ENCODE results near the gene EHD2. TPM values are rescaled to one million over a fixed set of nuclear protein-coding genes. Genes with fewer than 3 reads are reported as not detected.
A peak's percentile ranks its signal among the peaks of the same experiment; 100 is the strongest.
"Not testable (repeated sequence)": the region's sequence is repeated elsewhere in the genome, so short reads cannot be mapped to it uniquely, and the experiment has no call there.

The EHD2 gene
- total RNA-seq, 1 experiment from 2014 or later: 13.3 TPM

DNA sequence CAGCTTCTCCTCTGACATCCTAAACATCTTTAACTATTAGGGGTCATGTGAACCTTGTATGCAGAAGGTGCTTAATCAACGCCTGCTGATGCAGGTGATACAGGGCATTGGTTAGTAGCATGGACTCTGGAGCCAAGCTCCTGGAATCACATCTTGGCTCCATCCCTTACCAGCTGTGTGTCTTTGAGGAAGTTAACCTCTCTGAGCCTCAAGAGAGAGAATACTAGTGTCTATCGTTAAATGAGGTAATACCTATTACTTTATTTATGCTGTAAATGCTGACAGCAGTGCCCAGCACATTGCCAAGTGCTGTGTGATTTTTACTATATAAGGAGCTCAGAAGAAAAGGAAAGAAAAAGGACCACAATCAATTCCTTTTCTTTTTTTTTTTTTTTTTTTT, 54.1 kb downstream of the EHD2 start:
- Histone ChIP-seq H3K4me1 (no peaks in the 10 kb centered on the region; the same call in 1 of the 2 replicates), H3K9me3 (no peaks in the 10 kb centered on the region), H3K27me3 (replicated peaks; ENCODE audit: control insufficient read depth, insufficient read depth, low read length) (no peaks in the 10 kb centered on the region), H3K4me3 (ENCODE audit: low read depth, low read length) (no peak overlapping the region), H3K36me3 (ENCODE audit: control insufficient read depth, insufficient read depth, low read length) (no peaks in the 10 kb centered on the region)
- TF ChIP-seq, protein P1, sequence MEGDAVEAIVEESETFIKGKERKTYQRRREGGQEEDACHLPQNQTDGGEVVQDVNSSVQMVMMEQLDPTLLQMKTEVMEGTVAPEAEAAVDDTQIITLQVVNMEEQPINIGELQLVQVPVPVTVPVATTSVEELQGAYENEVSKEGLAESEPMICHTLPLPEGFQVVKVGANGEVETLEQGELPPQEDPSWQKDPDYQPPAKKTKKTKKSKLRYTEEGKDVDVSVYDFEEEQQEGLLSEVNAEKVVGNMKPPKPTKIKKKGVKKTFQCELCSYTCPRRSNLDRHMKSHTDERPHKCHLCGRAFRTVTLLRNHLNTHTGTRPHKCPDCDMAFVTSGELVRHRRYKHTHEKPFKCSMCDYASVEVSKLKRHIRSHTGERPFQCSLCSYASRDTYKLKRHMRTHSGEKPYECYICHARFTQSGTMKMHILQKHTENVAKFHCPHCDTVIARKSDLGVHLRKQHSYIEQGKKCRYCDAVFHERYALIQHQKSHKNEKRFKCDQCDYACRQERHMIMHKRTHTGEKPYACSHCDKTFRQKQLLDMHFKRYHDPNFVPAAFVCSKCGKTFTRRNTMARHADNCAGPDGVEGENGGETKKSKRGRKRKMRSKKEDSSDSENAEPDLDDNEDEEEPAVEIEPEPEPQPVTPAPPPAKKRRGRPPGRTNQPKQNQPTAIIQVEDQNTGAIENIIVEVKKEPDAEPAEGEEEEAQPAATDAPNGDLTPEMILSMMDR (IDR thresholded peaks at IDR 0.05; ENCODE audit: insufficient read depth in 1 of 2, low read depth in 1 of 2, low read length in 1 of 2, severe bottlenecking in 1 of 2, unreplicated experiment in 1 of 2): no peak
- intact Hi-C loops (cut with micrococcal nuclease; ENCODE audit: unreplicated experiment): no loop called here
- BruUV-seq (replicated peaks): no TSS peak
- H3K4me3 Mint-ChIP-seq (ENCODE audit: unreplicated experiment): no peak overlapping the region
- ChIA-PET CTCF (interaction anchor here (0.6 to 4.1 kb wide), 3 partner anchors 20 to 730 kb away, joined by 3 to 20 read pairs (median 3); no protein-coding TSS in a partner anchor), POLR2A (no interaction called here)
- H3K27me3 Mint-ChIP-seq (ENCODE audit: insufficient read depth, unreplicated experiment): peaks cover 2% of the 10 kb centered on the region
- no peak for DNase-seq
- no peak overlapping the region for H3K27ac Mint-ChIP-seq (ENCODE audit: unreplicated experiment)
- H3K9me3 Mint-ChIP-seq (ENCODE audit: unreplicated experiment): peaks cover 10% of the 10 kb centered on the region
- no peaks in the 10 kb centered on the region for H3K4me1 Mint-ChIP-seq (ENCODE audit: low read depth, unreplicated experiment)
- H3K36me3 Mint-ChIP-seq (ENCODE audit: insufficient read depth, unreplicated experiment): peaks cover 7% of the 10 kb centered on the region

DNA sequence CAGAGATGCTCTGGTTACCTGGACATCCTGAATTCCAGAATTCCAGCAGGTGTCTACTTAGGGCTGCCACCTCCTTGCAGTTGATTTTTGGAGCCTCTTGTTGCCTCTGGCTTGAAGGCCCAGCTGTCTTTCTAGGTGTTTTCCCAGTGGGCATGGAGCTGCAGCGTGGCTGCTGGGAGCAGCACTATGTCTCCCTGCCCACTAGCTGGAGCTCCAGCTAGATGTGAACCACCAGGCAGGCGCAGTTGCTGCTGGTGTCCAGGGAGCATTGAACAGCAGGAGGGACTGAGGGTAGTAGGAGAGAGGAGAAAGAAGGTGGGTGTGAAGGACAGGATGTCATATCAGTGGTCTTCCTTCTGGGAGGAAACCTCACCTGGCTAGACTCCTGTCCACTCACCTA, 55.4 kb downstream of the EHD2 start:
- Histone ChIP-seq H3K27me3 (replicated peaks; ENCODE audit: control insufficient read depth, insufficient read depth, low read length) (no peaks in the 10 kb centered on the region), H3K4me1 (no peaks in the 10 kb centered on the region; the same call in 1 of the 2 replicates), H3K9me3 (no peaks in the 10 kb centered on the region), H3K4me3 (ENCODE audit: low read depth, low read length) (no peak overlapping the region), H3K36me3 (ENCODE audit: control insufficient read depth, insufficient read depth, low read length) (no peaks in the 10 kb centered on the region)
- no TSS peak for BruUV-seq (replicated peaks)
- TF ChIP-seq, protein P1 (IDR thresholded peaks at IDR 0.05; ENCODE audit: insufficient read depth in 1 of 2, low read depth in 1 of 2, low read length in 1 of 2, severe bottlenecking in 1 of 2, unreplicated experiment in 1 of 2): peak in 1 of 2 experiments; percentile 5
- H3K27ac Mint-ChIP-seq (ENCODE audit: unreplicated experiment): no peak overlapping the region
- ChIA-PET POLR2A (no interaction called here), CTCF (interaction anchor here (4.1 kb wide), 1 partner anchor 19 kb away, joined by 20 read pairs; no protein-coding TSS in a partner anchor)
- no peak for DNase-seq
- intact Hi-C loops (cut with micrococcal nuclease; ENCODE audit: unreplicated experiment): no loop called here
- H3K27me3 Mint-ChIP-seq (ENCODE audit: insufficient read depth, unreplicated experiment): peaks cover 2% of the 10 kb centered on the region
- peaks cover 10% of the 10 kb centered on the region for H3K9me3 Mint-ChIP-seq (ENCODE audit: unreplicated experiment)
- no peaks in the 10 kb centered on the region for H3K4me1 Mint-ChIP-seq (ENCODE audit: low read depth, unreplicated experiment)
- no peak overlapping the region for H3K4me3 Mint-ChIP-seq (ENCODE audit: unreplicated experiment)
- no peaks in the 10 kb centered on the region for H3K36me3 Mint-ChIP-seq (ENCODE audit: insufficient read depth, unreplicated experiment)

DNA sequence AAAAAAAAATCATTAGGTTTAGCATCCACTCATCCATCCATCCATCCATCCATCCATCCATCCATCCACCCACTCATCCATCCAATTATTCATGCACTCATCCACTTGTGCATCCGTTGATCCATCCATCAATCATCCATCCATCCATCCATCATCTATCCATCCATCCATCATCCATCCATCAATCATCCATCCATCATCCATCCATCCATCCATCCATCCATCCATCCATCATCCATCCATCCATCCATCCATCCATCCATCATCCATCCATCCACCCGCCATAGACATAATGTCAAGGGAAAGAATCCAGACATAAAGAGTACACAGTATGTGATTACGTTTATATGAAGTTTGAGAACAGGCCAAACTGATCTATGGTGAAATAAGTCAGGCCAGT, 56.3 kb downstream of the EHD2 start:
- H3K27ac Mint-ChIP-seq (ENCODE audit: unreplicated experiment): no peak overlapping the region
- Histone ChIP-seq H3K36me3 (ENCODE audit: control insufficient read depth, insufficient read depth, low read length) (no peaks in the 10 kb centered on the region), H3K4me1 (no peaks in the 10 kb centered on the region; the same call in 1 of the 2 replicates), H3K4me3 (ENCODE audit: low read depth, low read length) (no peak overlapping the region), H3K9me3 (no peaks in the 10 kb centered on the region), H3K27me3 (replicated peaks; ENCODE audit: control insufficient read depth, insufficient read depth, low read length) (no peaks in the 10 kb centered on the region)
- no peak overlapping the region for H3K4me3 Mint-ChIP-seq (ENCODE audit: unreplicated experiment)
- no peaks in the 10 kb centered on the region for H3K4me1 Mint-ChIP-seq (ENCODE audit: low read depth, unreplicated experiment)
- intact Hi-C loops (cut with micrococcal nuclease; ENCODE audit: unreplicated experiment): no loop called here
- TF ChIP-seq, protein P1 (IDR thresholded peaks at IDR 0.05; ENCODE audit: insufficient read depth in 1 of 2, low read depth in 1 of 2, low read length in 1 of 2, severe bottlenecking in 1 of 2, unreplicated experiment in 1 of 2): no peak
- ChIA-PET CTCF (no interaction called here), POLR2A (no interaction called here)
- no TSS peak for BruUV-seq (replicated peaks)
- peaks cover 10% of the 10 kb centered on the region for H3K9me3 Mint-ChIP-seq (ENCODE audit: unreplicated experiment)
- DNase-seq: no peak
- no peaks in the 10 kb centered on the region for H3K36me3 Mint-ChIP-seq (ENCODE audit: insufficient read depth, unreplicated experiment)
- peaks cover 2% of the 10 kb centered on the region for H3K27me3 Mint-ChIP-seq (ENCODE audit: insufficient read depth, unreplicated experiment)

DNA sequence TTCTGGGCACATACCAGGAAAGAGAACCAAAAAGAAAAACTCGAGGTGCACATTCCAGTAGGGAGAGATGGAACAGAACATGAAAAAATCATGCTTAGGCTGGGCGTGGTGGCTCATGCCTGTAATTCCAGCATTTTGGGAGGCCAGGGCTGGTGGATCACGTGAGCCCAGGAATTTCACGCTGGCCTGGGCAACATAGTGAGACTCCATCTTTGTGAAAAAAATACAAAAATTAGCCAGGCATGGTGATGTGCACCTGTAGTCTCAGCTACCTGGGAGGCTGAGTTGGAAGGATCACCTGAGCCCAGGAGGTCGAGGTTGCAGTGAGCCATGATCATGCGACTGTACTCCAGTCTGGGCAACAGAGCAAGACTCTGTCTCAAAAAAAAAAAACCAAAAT, 58.1 kb downstream of the EHD2 start:
- H3K9me3 Mint-ChIP-seq (ENCODE audit: unreplicated experiment); intact Hi-C loops (cut with micrococcal nuclease; ENCODE audit: unreplicated experiment); H3K27me3 Mint-ChIP-seq (ENCODE audit: insufficient read depth, unreplicated experiment); H3K36me3 Mint-ChIP-seq (ENCODE audit: insufficient read depth, unreplicated experiment); H3K27ac Mint-ChIP-seq (ENCODE audit: unreplicated experiment); BruUV-seq (replicated peaks); DNase-seq; POLR2A ChIA-PET; H3K4me1 Mint-ChIP-seq (ENCODE audit: low read depth, unreplicated experiment); H3K36me3 ChIP-seq (ENCODE audit: control insufficient read depth, insufficient read depth, low read length); H3K4me3 Mint-ChIP-seq (ENCODE audit: unreplicated experiment); H3K27me3 ChIP-seq (replicated peaks; ENCODE audit: control insufficient read depth, insufficient read depth, low read length); H3K4me3 ChIP-seq (ENCODE audit: low read depth, low read length); H3K9me3 ChIP-seq; H3K4me1 ChIP-seq; CTCF ChIA-PET: not testable (repeated sequence)
